Measurements from ENCODE around the gene NME4.
"Not testable (repeated sequence)": the region's sequence is repeated elsewhere in the genome, so short reads cannot be mapped to it uniquely, and the experiment has no call there.

NME4 gene

DNA sequence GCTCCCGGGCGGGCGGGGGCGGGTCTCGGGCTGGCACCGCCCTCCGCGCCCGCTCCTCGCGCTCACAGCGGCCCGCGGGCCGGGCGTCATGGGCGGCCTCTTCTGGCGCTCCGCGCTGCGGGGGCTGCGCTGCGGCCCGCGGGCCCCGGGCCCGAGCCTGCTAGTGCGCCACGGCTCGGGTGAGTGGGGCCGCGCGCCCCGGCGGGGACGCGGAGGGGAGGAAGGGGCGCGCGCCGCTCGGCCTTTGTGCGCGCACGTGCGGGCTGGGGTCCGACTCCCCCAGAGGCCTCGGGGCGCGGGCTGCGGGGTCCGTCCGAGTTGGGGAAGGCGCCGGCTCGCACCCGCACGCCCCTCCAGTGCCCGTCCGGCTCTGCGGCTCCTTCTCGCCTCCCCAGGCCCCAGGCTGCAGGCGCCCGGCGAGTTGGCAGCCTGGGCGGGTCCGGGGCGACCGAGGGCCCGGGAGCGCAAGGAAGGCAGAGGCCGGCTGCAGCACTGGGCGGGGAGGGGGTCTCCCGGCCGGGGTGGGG lies at the start of gene NME4:
Gene NME4, plus strand, starts transcription at position 65 of the 527 bp plus-strand sequence. Its CDS starts 24 bp downstream, at position 89.
- H3K9me3 ChIP-seq (ENCODE audit: low read length): no peaks in the 10 kb centered on the region
- peak within 1 kb of the TSS; percentile 11 for H3K9ac ChIP-seq (ENCODE audit: low read length)
- peak within 1 kb of the TSS; percentile 45 to 67 for H3K4me3 ChIP-seq (ENCODE audit: low read depth in 1 of 2, low read length in 2 of 2)
- H3K36me3 ChIP-seq (ENCODE audit: insufficient read depth, low read length): peaks cover 5% of the 10 kb centered on the region
- peak within 1 kb of the TSS; percentile 96 for H3K27ac ChIP-seq (ENCODE audit: low read depth, low read length)
- no peaks in the 10 kb centered on the region for H3K27me3 ChIP-seq (ENCODE audit: control insufficient read depth in 1 of 2, insufficient read depth in 2 of 2, low read length in 2 of 2)
- H3K4me1 ChIP-seq (ENCODE audit: insufficient read depth, low read length): peaks cover 30% of the 10 kb centered on the region

GRCh38 chr16:347203-347602 lies 49.8 kb upstream of the NME4 start:
- H3K4me3 ChIP-seq (ENCODE audit: low read depth in 1 of 2, low read length in 2 of 2): no peak overlapping the region
- H3K9me3 ChIP-seq (ENCODE audit: low read length): no peaks in the 10 kb centered on the region
- no peak overlapping the region for H3K9ac ChIP-seq (ENCODE audit: low read length)
- peaks cover 4% of the 10 kb centered on the region for H3K4me1 ChIP-seq (ENCODE audit: insufficient read depth, low read length)
- no peaks in the 10 kb centered on the region for H3K27me3 ChIP-seq (ENCODE audit: control insufficient read depth in 1 of 2, insufficient read depth in 2 of 2, low read length in 2 of 2)
- peaks cover 12% of the 10 kb centered on the region for H3K36me3 ChIP-seq (ENCODE audit: insufficient read depth, low read length)
- no peak overlapping the region for H3K27ac ChIP-seq (ENCODE audit: low read depth, low read length)

DNA sequence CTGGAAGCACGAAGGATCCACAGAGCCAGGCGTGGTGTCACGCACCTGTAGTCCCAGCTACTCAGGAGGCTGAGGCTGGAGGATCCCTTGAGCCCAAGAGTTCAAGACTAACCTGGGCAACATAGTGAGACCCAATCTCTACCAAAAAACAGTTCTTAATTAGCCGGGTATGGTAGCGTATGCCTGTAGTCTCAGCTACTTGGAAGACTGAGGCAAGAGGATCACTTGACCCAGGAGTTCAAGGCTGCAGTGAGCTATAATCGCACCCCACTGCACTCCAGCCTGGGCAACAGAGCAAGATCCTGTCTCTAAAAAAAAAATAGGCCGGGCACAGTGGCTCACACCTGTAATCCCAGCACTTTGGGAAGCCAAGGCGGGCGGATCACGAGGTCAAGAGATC lies 48.5 kb upstream of the NME4 start:
- not testable (repeated sequence) for H3K4me1 ChIP-seq (ENCODE audit: insufficient read depth, low read length); H3K9ac ChIP-seq (ENCODE audit: low read length); H3K4me3 ChIP-seq (ENCODE audit: low read depth in 1 of 2, low read length in 2 of 2); H3K27me3 ChIP-seq (ENCODE audit: control insufficient read depth in 1 of 2, insufficient read depth in 2 of 2, low read length in 2 of 2); H3K9me3 ChIP-seq (ENCODE audit: low read length); H3K27ac ChIP-seq (ENCODE audit: low read depth, low read length)
- peaks cover 12% of the 10 kb centered on the region for H3K36me3 ChIP-seq (ENCODE audit: insufficient read depth, low read length)

DNA sequence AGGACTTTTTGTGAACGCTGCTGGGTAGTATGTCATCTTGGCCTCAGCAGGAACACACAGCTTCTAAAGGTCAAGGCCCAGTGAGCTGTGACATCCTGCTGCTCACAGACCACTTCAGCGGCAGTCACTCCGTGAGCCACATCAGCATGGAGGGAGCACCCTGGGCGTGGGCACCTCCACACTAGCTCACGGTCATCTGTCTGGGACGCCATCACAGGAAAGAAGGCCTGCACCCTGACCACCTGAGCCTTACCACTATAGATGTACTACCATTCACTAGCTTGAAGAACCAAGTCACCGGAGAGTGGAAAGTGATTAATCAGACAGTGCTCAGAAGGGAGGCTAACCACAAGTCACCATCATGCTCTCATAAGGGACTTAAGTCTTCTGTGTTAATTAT lies 47.8 kb upstream of the NME4 start:
- H3K4me1 ChIP-seq (ENCODE audit: insufficient read depth, low read length): peaks cover 4% of the 10 kb centered on the region
- no peak overlapping the region for H3K27ac ChIP-seq (ENCODE audit: low read depth, low read length)

DNA sequence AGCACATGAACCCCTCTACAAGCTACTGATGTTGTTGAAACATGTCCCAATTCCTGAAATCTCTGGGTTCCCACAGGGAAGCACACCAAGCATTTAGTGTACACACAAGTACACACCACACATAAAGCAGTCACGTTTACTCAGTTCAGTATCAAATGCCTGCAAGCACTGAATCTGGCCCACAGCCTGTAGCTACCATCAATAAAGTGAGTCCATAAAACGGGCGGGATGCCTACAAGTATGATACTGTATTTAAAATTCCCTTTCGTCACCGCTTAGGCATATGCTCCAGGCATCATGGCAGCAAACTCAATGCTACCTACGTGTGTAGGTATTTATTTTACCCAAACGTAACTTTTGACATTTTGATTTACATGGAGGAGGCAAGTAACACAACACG lies 46.8 kb upstream of the NME4 start:
- H3K27ac ChIP-seq (ENCODE audit: low read depth, low read length): no peak overlapping the region
- H3K4me1 ChIP-seq (ENCODE audit: insufficient read depth, low read length): peaks cover 4% of the 10 kb centered on the region
- peaks cover 12% of the 10 kb centered on the region for H3K36me3 ChIP-seq (ENCODE audit: insufficient read depth, low read length)
- no peak overlapping the region for H3K9ac ChIP-seq (ENCODE audit: low read length)
- no peak overlapping the region for H3K4me3 ChIP-seq (ENCODE audit: low read depth in 1 of 2, low read length in 2 of 2)
- H3K9me3 ChIP-seq (ENCODE audit: low read length): no peaks in the 10 kb centered on the region
- H3K27me3 ChIP-seq (ENCODE audit: control insufficient read depth in 1 of 2, insufficient read depth in 2 of 2, low read length in 2 of 2): no peaks in the 10 kb centered on the region

More for the DNA sequence above, 47.8 kb upstream of the NME4 start:
- Histone ChIP-seq H3K9me3 (ENCODE audit: low read length) (no peaks in the 10 kb centered on the region), H3K4me3 (ENCODE audit: low read depth in 1 of 2, low read length in 2 of 2) (no peak overlapping the region), H3K9ac (ENCODE audit: low read length) (no peak overlapping the region), H3K36me3 (ENCODE audit: insufficient read depth, low read length) (peaks cover 12% of the 10 kb centered on the region), H3K27me3 (ENCODE audit: control insufficient read depth in 1 of 2, insufficient read depth in 2 of 2, low read length in 2 of 2) (no peaks in the 10 kb centered on the region)

GRCh38 chr16:351804-352520 lies 45.0 kb upstream of the NME4 start:
- H3K4me3 ChIP-seq (ENCODE audit: low read depth in 1 of 2, low read length in 2 of 2): peak overlapping the region; percentile 36 to 56
- no peak overlapping the region for H3K9ac ChIP-seq (ENCODE audit: low read length)
- H3K27me3 ChIP-seq (ENCODE audit: control insufficient read depth in 1 of 2, insufficient read depth in 2 of 2, low read length in 2 of 2): no peaks in the 10 kb centered on the region
- peaks cover 6% of the 10 kb centered on the region for H3K36me3 ChIP-seq (ENCODE audit: insufficient read depth, low read length)
- H3K9me3 ChIP-seq (ENCODE audit: low read length): no peaks in the 10 kb centered on the region
- H3K27ac ChIP-seq (ENCODE audit: low read depth, low read length): no peak overlapping the region
- peaks cover 4% of the 10 kb centered on the region for H3K4me1 ChIP-seq (ENCODE audit: insufficient read depth, low read length)

- Histone ChIP-seq H3K27me3 (ENCODE audit: control insufficient read depth in 1 of 2, insufficient read depth in 2 of 2, low read length in 2 of 2) (no peaks in the 10 kb centered on the region), H3K27ac (ENCODE audit: low read depth, low read length) (peak within 1 kb of the TSS; percentile 34), H3K9ac (ENCODE audit: low read length) (no peak within 1 kb of the TSS), H3K4me1 (ENCODE audit: insufficient read depth, low read length) (peaks cover 4% of the 10 kb centered on the region), H3K9me3 (ENCODE audit: low read length) (no peaks in the 10 kb centered on the region), H3K36me3 (ENCODE audit: insufficient read depth, low read length) (peaks cover 6% of the 10 kb centered on the region), H3K4me3 (ENCODE audit: low read depth in 1 of 2, low read length in 2 of 2) (peak within 1 kb of the TSS; percentile 42 to 56)
These were observed 44.2 kb upstream of the NME4 start, which contains the start of gene AXIN1 for GRCh38 chr16:352547-353403. Gene AXIN1 (minus strand): TSS chr16:352723. CDS start chr16:347025, 5,698 bp downstream.

GRCh38 chr16:353404-354290 lies 43.4 kb upstream of the NME4 start:
- peak overlapping the region; percentile 9 to 42 for H3K4me3 ChIP-seq (ENCODE audit: low read depth in 1 of 2, low read length in 2 of 2)
- peak overlapping the region; percentile 34 for H3K27ac ChIP-seq (ENCODE audit: low read depth, low read length)
- H3K9ac ChIP-seq (ENCODE audit: low read length): no peak overlapping the region

DNA sequence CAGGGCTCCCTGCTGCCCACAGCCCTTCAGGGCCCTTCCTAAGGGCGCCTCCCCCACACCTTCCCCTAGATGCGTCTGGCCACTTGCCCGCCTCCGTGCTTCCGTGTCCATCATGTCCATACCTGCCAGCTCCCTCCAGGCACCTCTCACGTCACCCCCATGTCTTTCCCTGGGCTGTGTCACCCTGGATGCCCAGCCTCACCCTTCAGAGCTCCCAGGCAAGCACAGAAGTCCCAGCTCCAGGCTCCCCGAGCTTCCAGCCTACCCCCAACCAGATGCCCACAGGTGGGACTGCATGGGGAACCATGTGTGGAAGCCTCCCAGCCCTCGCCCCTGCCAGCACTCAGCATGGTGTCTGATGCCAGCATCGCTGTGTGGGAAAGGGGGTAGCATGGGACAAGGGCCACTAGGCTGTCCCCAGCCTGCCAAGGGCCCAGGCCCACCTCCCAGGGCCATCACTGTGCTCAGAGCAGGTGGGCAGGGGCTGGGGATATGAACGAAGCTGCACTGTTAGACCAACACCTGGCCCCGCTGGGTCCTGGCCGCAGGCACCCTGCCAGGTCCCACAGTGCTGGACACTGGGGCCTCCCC lies 42.6 kb upstream of the NME4 start:
- Histone ChIP-seq H3K4me1 (ENCODE audit: insufficient read depth, low read length) (peaks cover 4% of the 10 kb centered on the region), H3K4me3 (ENCODE audit: low read depth in 1 of 2, low read length in 2 of 2) (no peak overlapping the region), H3K36me3 (ENCODE audit: insufficient read depth, low read length) (peaks cover 6% of the 10 kb centered on the region), H3K9ac (ENCODE audit: low read length) (no peak overlapping the region), H3K9me3 (ENCODE audit: low read length) (no peaks in the 10 kb centered on the region), H3K27me3 (ENCODE audit: control insufficient read depth in 1 of 2, insufficient read depth in 2 of 2, low read length in 2 of 2) (no peaks in the 10 kb centered on the region), H3K27ac (ENCODE audit: low read depth, low read length) (no peak overlapping the region)

More at GRCh38 chr16:353404-354290, 43.4 kb upstream of the NME4 start:
- H3K9me3 ChIP-seq (ENCODE audit: low read length): no peaks in the 10 kb centered on the region
- H3K27me3 ChIP-seq (ENCODE audit: control insufficient read depth in 1 of 2, insufficient read depth in 2 of 2, low read length in 2 of 2): no peaks in the 10 kb centered on the region
- H3K36me3 ChIP-seq (ENCODE audit: insufficient read depth, low read length): peaks cover 6% of the 10 kb centered on the region
- peaks cover 4% of the 10 kb centered on the region for H3K4me1 ChIP-seq (ENCODE audit: insufficient read depth, low read length)

DNA sequence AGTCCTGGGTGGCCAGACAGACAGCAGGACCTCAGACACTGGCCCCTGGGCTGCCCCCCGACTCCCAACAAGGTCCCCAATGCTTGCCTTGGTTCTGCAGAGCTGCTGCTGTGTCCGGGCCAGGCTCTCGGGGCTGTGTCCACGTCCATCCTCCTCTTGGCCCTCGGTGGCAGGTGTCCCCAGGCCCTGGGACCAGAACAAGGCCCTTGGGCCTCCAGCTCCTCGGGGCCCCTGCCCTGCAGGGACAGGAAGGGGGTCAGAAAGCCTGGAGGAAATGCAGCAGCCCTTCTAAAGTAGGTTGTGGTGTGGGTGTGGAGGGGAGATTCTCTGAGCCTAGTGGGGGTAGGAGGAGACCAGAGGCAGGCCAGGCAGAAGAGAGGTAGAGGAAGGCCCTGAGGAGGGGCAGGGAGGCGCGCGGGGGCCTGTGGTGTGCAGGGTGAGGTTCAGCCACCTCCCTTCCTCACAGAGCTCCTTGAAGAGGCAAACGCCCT lies 42.0 kb upstream of the NME4 start:
- H3K36me3 ChIP-seq (ENCODE audit: insufficient read depth, low read length): peaks cover 5% of the 10 kb centered on the region
- H3K4me3 ChIP-seq (ENCODE audit: low read depth in 1 of 2, low read length in 2 of 2): no peak overlapping the region
- H3K4me1 ChIP-seq (ENCODE audit: insufficient read depth, low read length): peaks cover 4% of the 10 kb centered on the region
- H3K9ac ChIP-seq (ENCODE audit: low read length): no peak overlapping the region
- no peaks in the 10 kb centered on the region for H3K9me3 ChIP-seq (ENCODE audit: low read length)
- H3K27ac ChIP-seq (ENCODE audit: low read depth, low read length): no peak overlapping the region
- H3K27me3 ChIP-seq (ENCODE audit: control insufficient read depth in 1 of 2, insufficient read depth in 2 of 2, low read length in 2 of 2): no peaks in the 10 kb centered on the region
